Esophagus squamous epithelium (tissue), 5 donors: ENCODE results near the gene PPM1D. TPM values are rescaled to one million over a fixed set of nuclear protein-coding genes. Genes with fewer than 3 reads are reported as not detected.
"Not testable (repeated sequence)": the region's sequence is repeated elsewhere in the genome, so short reads cannot be mapped to it uniquely, and the experiment has no call there.

Experiments
- DNase-seq: peaks from one replicate; lab custom pipeline; 2025; lab: John Stamatoyannopoulos, UW
- H3K27ac ChIP-seq, 4 donors: fragments of 200-600 bp; sonication (generic); one replicate each; pipeline ENCODE4 v1.5.1; 2016 to 2019; ENCODE audit warnings: mild to moderate bottlenecking in 1 of 4
- H3K27me3 ChIP-seq, 4 donors: fragments of 200-600 bp; sonication (generic); 1 replicate in 3 of 4; 2 replicates in 1 of 4; pipeline versions ENCODE4 v1.5.1 to v1.6.0; 2017 to 2021; ENCODE audit warnings: antibody characterized with exemption in 1 of 4
- H3K36me3 ChIP-seq, 3 donors: fragments of 200-600 bp; sonication (generic); one replicate each; pipeline ENCODE4 v1.5.1; 2016 to 2019
- H3K4me1 ChIP-seq, 3 donors: fragments of 200-600 bp; sonication (generic); one replicate each; pipeline ENCODE4 v1.5.1; 2017 to 2019
- H3K4me3 ChIP-seq, 4 donors: fragments of 200-600 bp; sonication (generic); 1 replicate in 3 of 4; 2 replicates in 1 of 4; pipeline ENCODE4 v1.5.1; 2016 to 2019; ENCODE audit warnings: mild to moderate bottlenecking in 2 of 4, moderate library complexity in 1 of 4
- H3K9me3 ChIP-seq, 3 donors: fragments of 200-600 bp; sonication (generic); one replicate each; pipeline ENCODE4 v1.5.1; 2016 to 2019
- POLR2A ChIP-seq, 4 donors: fragments of 450-650 bp; IDR thresholded peaks; one replicate each; pipeline ENCODE4 v1.6.1; 2017; ENCODE audit warnings: antibody characterized with exemption in 4 of 4, mild to moderate bottlenecking in 4 of 4, moderate library complexity in 3 of 4
- WGBS, 2 donors: methylation state at CpG; one replicate each; pipeline ENCODE4 v1.1.5; 2018; 5-methylcytosine and 5-hydroxymethylcytosine counted together
- intact Hi-C: fragments of 100-400 bp; cut with DNase I; formaldehyde crosslinking; loops from one replicate; pipeline ENCODE4 v1.15.0; 2022
- total RNA-seq, 4 donors: library from RNA; depleted of rRNA; stranded (reverse); fragments of >200 nt; gene quantifications; one replicate each; pipeline ENCODE4 v1.1.0, GENCODE V29; 2016
- TF ChIP-seq, protein P1 (sequence below), 6 experiments: fragments of 450-650 bp in 4 of 6; fragments of 200-600 bp in 2 of 6; sonication (generic) in 2 of 6; IDR thresholded peaks; one replicate each; pipeline ENCODE4 v1.5.1; 2016 to 2019; ENCODE audit warnings: antibody characterized with exemption in 6 of 6, mild to moderate bottlenecking in 4 of 6, moderate library complexity in 4 of 6
- donor health status: DM: yes; HTN: yes; CAD: no.

The PPM1D gene
- 10 to 100 TPM in 3 of 4 donors, 1 to 10 TPM in 1; 6.6 to 11.3 (median 10.6) TPM for total RNA-seq

DNA sequence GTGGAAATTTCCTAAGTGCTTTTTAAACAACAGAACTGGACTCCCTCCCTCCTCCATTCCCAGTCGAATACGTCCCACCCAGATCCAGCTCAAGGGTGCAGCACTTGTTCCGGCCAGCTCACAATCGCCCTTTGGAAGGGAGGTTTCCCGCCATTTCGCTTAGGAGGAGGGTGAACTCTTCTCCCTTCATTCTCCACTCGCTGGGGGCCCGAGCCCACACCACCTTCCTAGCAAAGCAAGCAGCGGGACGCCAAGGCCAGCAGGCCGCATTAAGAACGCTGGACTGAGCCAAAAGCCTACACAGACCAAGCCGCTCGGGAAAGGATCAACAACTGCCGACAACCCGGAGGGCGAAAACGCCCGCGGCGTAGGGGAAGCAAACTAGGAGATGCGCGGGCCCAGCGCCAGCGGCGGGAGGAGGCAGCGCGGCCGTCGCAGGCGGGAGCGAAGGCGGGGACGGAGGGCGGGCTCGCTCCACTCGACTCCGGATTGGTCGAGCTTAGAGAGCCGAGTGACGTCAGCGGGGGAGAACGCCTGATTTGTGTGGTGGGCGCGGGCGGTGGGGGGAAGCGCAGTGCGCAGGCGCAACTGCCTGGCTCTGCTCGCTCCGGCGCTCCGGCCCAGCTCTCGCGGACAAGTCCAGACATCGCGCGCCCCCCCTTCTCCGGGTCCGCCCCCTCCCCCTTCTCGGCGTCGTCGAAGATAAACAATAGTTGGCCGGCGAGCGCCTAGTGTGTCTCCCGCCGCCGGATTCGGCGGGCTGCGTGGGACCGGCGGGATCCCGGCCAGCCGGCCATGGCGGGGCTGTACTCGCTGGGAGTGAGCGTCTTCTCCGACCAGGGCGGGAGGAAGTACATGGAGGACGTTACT, at the start of gene PPM1D:
TSS of gene PPM1D (plus strand) at position 574 of the 870 bp plus-strand sequence. CDS start at position 796, 222 bp downstream.
- peak; percentile 92 for DNase-seq
- H3K9me3 ChIP-seq, result no peaks in the 10 kb centered on the region
- TF ChIP-seq POLR2A (IDR thresholded peaks at IDR 0.05), result peak in 3 of 4 donors; percentile 59 to 97 (median 92)
- TF ChIP-seq, protein P1, sequence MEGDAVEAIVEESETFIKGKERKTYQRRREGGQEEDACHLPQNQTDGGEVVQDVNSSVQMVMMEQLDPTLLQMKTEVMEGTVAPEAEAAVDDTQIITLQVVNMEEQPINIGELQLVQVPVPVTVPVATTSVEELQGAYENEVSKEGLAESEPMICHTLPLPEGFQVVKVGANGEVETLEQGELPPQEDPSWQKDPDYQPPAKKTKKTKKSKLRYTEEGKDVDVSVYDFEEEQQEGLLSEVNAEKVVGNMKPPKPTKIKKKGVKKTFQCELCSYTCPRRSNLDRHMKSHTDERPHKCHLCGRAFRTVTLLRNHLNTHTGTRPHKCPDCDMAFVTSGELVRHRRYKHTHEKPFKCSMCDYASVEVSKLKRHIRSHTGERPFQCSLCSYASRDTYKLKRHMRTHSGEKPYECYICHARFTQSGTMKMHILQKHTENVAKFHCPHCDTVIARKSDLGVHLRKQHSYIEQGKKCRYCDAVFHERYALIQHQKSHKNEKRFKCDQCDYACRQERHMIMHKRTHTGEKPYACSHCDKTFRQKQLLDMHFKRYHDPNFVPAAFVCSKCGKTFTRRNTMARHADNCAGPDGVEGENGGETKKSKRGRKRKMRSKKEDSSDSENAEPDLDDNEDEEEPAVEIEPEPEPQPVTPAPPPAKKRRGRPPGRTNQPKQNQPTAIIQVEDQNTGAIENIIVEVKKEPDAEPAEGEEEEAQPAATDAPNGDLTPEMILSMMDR (IDR thresholded peaks at IDR 0.05), result peak in 3 of 6 experiments; percentile 21 to 35 (median 25)
- H3K27ac ChIP-seq, result peak within 1 kb of the TSS; percentile 94 to 98 (median 98)
- peaks cover 0 to 50% (median 24%) of the 10 kb centered on the region in 3 donors for H3K4me1 ChIP-seq
- whole genome bisulfite sequencing, 2 donors, result 0% methylated on average over 12 of the region's 83 CpGs; no CpG with 5 or more reads in 1 of the 2 donors
- H3K4me3 ChIP-seq, result peak within 1 kb of the TSS; percentile 78 to 94 (median 84)
- intact Hi-C loops, result no loop called here
- no peaks in the 10 kb centered on the region for H3K27me3 ChIP-seq
- H3K36me3 ChIP-seq, result no peaks in the 10 kb centered on the region

DNA sequence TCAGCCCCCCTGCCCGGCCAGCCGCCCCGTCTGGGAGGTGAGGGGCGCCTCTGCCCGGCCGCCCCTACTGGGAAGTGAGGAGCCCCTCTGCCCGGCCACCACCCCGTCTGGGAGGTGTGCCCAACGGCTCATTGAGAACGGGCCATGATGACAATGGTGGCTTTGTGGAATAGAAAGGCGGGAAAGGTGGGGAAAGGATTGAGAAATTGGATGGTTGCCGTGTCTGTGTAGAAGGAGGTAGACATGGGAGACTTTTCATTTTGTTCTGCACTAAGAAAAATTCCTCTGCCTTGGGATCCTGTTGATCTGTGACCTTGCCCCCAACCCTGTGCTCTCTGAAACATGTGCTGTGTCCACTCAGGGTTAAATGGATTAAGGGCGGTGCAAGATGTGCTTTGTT, 47.7 kb upstream of the PPM1D start:
- H3K4me3 ChIP-seq, intact Hi-C loops, H3K9me3 ChIP-seq, H3K36me3 ChIP-seq, H3K4me1 ChIP-seq, H3K27me3 ChIP-seq, H3K27ac ChIP-seq, DNase-seq: not testable (repeated sequence)
- no CpG with 5 or more reads among the region's 13 CpGs for WGBS, 2 donors

- H3K27ac ChIP-seq, result no peak overlapping the region
- DNase-seq, result no peak
- H3K9me3 ChIP-seq, result peaks cover 0 to 4% (median 0%) of the 10 kb centered on the region in 3 donors
- TF ChIP-seq, protein P1 (IDR thresholded peaks at IDR 0.05), result no peak
- TF ChIP-seq POLR2A (IDR thresholded peaks at IDR 0.05), result no peak
- no peak overlapping the region for H3K4me3 ChIP-seq
- 40 to 73% methylated on average over 1 to 2 of the region's 2 CpGs for WGBS, 2 donors
- no peaks in the 10 kb centered on the region for H3K36me3 ChIP-seq
- intact Hi-C loops, result no loop called here
- no peaks in the 10 kb centered on the region for H3K4me1 ChIP-seq
- H3K27me3 ChIP-seq, result no peaks in the 10 kb centered on the region
These were observed 45.6 kb upstream of the PPM1D start for GRCh38 chr17:60554377-60554788.

GRCh38 chr17:60555786-60556185, 44.2 kb upstream of the PPM1D start:
- H3K4me3 ChIP-seq, result no peak overlapping the region
- intact Hi-C loops, result no loop called here
- TF ChIP-seq, protein P1 (IDR thresholded peaks at IDR 0.05), result no peak
- TF ChIP-seq POLR2A (IDR thresholded peaks at IDR 0.05), result no peak
- no peak for DNase-seq
- H3K9me3 ChIP-seq, result peaks cover 0 to 4% (median 0%) of the 10 kb centered on the region in 3 donors
- WGBS, 2 donors, result 93 to 96% methylated on average over 4 of the region's 4 CpGs
- no peaks in the 10 kb centered on the region for H3K4me1 ChIP-seq
- no peak overlapping the region for H3K27ac ChIP-seq
- H3K27me3 ChIP-seq, result no peaks in the 10 kb centered on the region
- no peaks in the 10 kb centered on the region for H3K36me3 ChIP-seq

DNA sequence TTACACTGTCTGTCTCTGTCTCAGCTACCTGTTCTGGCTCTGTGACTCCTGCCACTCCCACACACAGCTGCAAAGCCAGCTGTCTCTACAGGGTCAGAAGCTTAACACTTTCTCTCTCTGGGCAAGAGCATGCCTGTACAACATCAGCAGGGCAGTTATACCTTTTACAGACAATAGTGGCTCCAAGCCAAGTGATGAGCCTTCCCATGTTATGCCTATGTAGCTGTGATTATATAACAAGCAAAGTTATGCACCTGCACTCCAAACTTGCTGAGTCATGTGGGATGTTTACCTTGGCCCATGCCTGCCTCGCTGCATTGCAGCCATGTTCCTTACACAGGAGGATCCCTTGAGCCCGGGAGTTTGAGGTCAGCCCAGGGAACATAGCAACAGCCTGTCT, 42.2 kb upstream of the PPM1D start:
- Histone ChIP-seq H3K36me3 (no peaks in the 10 kb centered on the region), H3K27ac (no peak overlapping the region), H3K4me3 (no peak overlapping the region), H3K27me3 (no peaks in the 10 kb centered on the region), H3K9me3 (peaks cover 0 to 4% (median 0%) of the 10 kb centered on the region in 3 donors), H3K4me1 (no peaks in the 10 kb centered on the region)
- intact Hi-C loops, result no loop called here
- 20% methylated on average over 2 of the region's 2 CpGs; no CpG with 5 or more reads in 1 of the 2 donors for WGBS, 2 donors
- TF ChIP-seq, protein P1 (IDR thresholded peaks at IDR 0.05), result no peak
- TF ChIP-seq POLR2A (IDR thresholded peaks at IDR 0.05), result no peak
- DNase-seq, result no peak
